Umbilical cord (tissue), 2 donors: ENCODE measurements around the gene DAP. TPM values are rescaled to one million over a fixed set of nuclear protein-coding genes. Genes with fewer than 3 reads are reported as not detected.

ENCODE experiments used
- DNase-seq: peaks from one replicate; pipeline ENCODE4 v3.0.0-alpha.2; 2015; ENCODE audit warnings: low spot score
- total RNA-seq: library from RNA; depleted of rRNA; stranded (reverse); fragments of >200 nt; gene quantifications from one replicate; pipeline ENCODE4 v1.2.3, GENCODE V29; 2014; ENCODE audit warnings: low replicate concordance; ENCODE audit not compliant: insufficient read depth

DAP gene
- total RNA-seq, 1 donor from 2014 or later, result 23.6 TPM

DNA sequence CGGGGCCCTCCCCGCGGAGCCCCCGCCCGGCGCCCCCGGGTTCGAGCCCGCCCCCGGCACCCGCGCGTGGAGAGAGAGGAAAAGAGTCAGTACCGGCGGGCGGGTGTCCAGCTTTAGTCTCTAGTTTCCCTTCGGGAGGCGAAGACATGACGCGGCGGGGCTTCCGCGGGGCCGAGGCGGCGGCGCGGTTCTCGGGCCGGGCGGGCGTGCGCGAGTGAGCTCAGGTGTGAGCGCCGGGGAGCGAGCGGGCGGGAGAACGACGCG, 181 bp downstream of the DAP start:
- no peak for DNase-seq

DNA sequence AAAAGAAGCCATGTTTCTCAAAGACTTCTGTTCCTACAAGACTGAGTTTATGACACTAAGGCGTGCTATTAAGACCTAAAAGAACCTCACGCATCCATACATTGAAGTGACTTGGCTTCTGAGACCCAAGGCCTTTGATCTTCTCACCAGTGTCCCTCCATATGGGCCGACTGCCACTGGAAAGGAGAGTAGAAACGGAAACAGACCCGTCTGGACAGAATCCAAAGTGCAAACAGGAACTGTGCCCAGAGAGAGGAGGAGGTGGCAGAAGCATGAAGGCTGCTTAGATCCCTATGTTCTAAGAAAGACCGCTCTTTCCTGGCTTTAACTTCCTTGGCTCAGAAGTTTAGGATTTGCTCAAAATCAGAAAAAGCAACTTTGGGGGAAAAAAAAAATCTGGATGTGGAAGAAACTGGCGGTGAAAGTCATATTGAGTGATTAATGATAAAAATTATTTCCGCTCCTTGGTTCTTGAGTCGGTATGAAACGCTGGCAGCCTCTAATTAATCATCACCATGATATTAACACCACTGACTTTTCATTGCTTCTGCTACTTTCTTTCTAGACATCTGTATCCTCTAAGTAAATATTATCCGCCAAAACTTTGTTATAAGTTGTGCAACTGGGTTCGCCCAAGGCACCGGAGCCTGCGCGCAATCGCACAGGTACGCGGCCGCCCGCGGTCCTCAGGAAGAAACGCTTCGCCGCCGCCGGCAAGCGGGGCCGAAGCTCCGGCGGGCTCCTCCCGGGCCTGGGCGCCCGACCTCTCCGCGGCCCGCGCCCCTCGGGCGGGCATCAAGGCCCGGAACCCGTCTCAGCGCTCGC, 726 bp downstream of the DAP start:
- peak; percentile 88 for DNase-seq

DNA sequence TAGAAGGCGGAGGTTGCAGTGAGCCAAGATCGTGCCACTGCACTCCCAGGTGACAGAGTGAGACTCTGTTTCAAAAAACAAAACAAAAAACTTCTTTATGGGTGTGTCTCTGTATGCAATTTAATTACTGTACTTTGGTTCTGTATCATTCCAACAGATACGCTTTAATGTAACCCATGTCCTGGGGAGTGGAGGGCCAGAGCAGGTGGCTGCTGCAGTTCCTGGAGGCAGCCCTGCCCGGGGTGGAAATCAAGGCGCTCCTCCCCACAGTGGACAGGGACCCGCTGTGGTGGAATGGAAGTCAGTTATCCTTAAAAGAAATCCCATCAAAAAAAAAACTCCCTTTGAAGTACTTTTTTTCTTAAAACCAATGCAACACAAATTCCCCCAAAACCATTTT, 1.9 kb downstream of the DAP start:
- no peak for DNase-seq

DNA sequence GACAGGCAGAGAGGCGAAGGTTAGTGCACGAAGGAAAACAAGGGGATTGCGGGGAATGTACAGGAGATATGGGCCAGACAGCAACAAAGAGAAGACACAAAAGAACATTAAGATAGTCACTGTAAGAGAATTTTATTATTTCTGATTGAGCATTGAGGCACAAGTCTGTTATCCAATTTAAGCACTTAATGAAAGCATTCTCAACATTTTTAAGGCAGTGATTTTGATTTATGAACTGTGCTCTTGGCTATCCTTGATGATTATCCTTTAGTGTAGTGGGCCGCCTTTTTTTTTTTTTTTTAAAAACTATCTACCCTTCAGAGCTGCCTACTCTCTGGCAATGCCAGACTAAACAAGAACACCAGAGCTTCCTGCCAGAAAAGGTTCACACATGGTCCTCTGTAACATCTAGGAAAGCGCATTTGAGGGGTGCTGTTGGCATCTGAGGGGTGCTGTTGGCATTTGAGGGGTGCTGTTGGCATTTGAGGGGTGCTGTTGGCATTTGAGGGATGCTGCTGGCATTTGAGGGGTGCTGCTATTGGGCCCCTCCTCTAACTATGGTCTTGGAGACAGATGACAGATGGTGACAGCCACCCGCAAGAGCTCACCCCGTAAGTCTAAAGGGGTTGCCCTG, 3.0 kb downstream of the DAP start:
- DNase-seq, result no peak

DNA sequence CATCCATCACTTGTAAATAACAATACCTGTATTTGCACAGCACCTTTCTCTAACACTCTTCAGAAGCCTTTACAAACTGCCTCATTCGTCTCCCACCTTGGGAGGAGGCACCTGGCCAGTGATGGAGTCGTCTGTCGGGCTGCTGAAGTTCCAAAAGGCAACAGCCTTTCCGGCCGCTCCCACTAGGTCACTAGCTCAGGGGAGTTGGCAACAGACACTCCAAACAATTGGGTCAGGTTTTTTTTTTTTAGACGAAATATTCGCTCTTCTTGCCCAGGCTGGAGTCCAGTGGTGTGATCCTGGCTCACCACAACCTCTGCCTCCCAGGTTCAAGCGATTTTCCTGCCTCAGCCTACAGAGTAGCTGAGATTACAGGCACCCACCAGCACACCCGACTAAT, 4.0 kb downstream of the DAP start:
- no peak for DNase-seq

DNA sequence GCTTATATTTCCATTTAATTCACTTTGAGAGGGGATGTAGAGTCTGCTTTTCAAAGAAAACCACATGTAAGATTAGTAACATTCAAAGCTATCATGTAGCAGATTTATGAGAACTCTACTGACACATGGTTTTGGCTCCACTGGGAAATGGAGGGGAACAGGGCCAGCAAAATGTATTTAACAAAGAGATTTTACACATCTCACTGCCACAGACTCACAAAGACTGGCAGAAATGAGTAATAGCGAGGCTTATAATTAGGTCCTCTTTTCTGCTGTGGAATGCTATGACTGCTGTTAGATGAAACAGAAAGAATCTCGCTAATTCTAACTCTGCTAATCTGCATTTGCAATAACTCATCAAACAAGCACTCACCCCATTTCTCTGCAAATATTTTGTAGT, 4.5 kb downstream of the DAP start:
- DNase-seq, result peak; percentile 71

DNA sequence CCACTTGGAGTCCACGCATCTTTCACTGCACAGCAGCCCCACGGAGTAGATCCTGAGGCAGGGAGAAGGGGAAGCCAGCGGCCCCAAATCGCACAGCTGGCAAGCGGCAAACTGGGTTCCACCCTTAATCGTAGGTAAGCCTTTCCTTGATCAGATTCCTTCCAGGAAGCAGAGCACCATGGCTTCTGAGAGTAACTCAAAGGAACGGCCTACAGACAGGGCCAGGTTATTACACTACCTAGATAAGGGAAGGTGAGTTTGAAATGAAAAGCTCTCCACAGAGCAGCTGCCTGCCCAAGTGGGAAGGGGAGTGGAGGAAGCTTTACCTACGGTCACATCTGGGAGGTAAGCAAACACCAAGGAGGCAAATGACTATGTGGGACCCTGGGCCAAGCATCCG, 7.9 kb downstream of the DAP start:
- DNase-seq, result no peak

DNA sequence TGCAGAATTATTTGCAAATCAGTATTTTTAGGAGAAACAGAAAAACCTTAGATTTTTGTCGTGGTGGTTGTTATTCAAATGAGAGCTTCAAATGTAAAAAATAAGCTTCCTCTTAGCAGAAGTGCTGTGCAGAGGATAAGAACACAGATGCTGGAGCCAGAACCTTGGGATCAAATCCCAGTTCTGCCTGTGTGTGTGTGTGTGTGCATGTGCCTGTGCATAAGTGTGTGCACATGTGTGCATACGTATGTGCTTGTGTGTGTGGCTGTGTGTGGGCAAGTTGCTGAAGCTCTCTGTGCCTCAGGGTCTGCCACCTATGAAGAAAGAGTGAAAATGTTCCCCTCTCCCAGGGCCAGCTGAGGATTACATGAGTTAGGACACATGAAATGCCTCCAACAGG, 8.6 kb downstream of the DAP start:
- DNase-seq, result no peak

DNA sequence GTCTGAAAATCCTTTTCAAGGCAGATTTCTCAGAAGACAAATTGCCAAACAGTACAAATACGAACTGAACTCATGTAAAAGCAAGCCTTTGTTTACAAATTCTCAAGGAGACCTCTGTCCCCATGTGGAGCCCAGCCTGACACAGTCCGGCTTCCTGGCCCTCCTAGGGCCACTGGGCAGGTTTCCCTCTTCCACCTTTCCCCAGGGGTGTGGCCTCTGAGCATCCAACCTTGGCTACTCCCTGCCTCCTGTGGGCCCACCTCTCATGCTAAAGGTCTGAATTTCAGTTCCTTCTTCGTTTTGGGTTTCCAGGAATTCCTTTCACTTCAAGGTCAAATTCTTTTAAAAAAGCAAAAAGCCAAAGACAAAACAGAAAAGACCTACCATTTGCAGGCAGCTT, 10.1 kb downstream of the DAP start:
- DNase-seq, result no peak

DNA sequence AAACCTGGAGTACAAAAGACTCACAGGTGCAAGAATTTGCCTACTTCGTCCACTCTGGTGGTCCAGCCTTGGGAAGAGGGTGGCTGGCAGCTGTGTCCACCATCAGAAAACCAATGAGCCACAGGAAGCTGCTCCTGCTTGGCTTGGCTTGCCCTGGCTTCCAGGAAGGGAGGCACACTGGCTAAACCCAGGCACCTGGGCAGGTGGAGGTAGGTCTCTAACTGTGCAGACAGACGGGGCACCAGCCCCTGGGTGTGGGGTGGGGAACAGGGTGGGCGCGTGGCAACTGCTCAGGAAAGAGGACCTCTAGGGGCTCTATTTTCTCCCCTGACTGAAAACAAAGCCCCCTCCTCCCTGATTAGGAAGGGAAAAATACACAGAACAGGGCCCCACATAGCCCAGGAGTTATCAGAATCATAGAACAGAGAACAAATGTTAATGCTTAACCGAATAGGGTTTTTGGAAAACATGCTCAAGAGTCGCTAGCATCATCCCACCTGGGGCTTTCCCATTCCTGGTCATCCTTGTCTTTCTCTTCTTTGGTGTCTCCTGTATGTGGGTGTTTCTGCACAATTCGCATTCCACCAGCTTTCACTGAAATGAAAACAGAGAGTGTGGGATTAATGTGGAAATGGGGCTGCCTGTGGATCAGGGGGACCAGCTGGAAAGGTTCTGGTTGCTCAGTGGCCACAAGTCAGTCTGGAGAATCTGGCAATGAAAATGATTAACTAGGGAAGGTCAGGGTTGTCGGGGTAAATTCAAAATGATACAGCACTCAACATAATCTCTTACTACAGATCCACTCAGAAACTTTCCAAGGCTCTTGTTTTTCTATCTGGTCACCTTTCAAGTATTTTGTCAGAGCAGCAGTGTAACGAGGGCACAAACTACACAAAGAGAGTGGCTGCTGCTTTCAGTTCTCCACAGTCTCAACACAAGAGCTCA, 13.1 kb downstream of the DAP start:
- DNase-seq, result no peak

DNA sequence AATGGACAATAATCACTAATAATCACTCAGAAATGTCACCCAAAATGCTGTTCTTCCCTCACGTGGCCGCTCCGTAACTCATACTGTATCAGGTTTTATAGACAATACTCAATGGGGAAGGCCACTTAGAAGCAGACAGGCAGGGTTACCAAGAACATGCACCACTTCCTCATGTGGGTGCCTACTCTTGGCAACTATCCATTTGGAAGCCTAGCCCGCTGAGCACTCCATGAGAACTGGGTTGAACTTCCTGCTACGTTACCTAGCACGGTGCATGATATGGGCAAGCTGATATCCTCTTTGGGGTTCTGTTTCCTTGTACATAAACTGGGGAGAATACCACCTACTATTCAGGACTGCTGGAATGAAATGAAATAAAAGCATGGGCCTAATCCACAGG, 14.3 kb downstream of the DAP start:
- DNase-seq, result no peak

DNA sequence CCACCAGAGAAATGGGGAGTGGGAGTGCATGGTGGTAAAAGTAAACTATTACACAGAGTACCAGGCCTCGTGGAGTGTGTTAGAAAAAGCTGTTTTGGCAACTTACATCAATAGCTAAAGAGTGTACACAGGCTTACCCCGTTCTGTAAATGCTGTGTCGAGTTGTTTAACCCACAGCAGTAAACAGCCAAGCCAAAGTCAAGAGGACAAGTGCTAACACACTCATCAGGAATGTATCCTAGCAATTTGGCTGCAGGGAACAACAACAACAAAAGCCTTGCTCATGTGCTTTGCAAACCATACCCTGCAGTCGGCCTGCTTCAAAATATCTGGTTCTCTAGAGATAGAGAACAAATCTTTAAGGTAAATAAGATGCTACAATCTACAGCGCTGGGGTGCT, 15.9 kb downstream of the DAP start:
- DNase-seq, result no peak

DNA sequence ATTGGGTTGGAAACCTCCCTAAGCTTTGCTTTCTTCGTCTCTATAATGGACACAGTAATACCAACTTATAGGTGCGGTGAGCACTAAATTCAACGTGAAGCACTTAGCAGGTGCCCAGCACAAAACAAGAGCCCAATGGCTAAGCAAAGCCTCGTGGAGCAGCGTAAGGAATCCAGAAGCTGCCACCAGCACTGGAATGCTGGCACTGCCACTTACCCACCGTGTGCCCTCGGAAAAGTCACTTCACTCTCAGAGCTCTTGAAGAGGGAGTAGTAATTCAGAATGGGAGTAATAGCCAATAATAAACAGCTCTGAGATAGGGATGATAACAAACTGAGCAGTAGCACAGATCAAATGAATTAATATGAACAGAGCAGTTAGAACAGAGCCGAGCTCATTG, 16.4 kb downstream of the DAP start:
- no peak for DNase-seq

DNA sequence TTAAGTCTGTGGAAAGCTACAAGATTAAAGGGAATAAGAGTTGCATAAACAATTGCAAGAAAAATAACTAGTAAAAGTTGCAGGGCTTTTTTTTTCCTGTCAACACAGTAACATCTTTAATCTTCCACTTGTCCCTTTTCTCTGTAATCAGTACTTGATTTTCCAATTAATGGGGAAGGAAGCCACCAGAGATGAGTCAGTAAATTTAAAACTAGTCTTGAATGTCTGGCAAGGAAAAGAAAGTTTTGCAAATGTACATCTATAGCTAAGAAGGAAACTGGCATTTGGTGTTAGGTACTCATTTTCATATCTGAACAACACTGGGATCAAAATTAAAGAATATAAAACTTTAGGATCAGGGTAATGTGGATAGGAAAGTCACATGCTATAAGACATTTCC, 17.1 kb downstream of the DAP start:
- DNase-seq, result no peak

DNA sequence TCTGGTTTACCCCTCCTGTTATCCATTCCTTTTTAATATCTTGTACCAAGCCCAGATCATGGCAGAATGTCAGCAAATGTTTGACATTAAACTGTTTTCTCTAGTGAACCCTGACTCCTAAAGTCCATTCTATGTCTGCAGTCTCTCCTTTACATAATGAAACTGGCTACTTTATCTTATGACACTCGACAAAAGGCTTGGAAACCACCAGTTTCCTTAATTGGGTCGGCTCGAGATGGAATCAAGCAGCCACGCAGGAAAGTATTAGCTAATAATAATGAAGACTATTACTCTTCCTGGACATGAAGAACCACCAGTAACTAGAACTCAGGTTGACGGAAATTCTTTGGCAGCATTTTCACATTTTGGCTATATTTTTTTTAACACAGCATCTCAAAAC, 17.5 kb downstream of the DAP start:
- DNase-seq, result no peak

DNA sequence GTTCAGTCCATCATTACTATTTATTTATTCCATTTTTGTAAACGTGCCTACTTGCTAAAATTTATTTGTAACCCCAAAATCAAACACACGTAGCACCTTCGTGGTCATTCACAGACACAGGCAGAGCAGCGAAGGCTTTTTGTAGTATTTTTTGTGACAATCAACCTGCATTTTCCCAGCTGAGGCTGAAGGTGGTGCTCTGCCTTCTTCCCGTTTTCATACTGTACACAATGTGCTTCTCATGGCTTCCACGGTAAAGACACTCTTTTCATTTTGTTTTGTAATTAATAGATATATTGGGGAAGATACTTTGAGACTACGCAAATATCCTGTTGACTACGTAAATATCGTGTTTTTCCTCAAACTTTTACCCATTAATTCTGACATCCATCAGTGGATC, 19.4 kb downstream of the DAP start:
- no peak for DNase-seq

DNA sequence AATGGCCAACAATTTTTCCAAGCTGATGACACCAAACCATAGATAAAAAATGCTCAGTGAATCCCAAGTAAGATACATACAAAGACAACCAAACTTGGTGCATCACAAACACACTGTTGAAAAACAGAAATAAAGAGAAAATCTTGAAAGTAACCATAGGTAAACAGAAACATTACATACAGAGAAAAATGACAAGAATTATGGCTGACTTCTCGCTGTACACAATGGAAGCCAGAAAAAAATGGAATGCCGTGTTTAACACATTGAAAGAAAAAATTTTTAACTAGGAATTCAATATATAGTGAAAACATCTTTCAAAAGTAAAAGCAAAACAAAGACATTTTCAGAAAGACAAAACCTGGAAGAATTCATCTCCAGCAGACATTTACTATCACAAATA, 20.6 kb downstream of the DAP start:
- no peak for DNase-seq

DNA sequence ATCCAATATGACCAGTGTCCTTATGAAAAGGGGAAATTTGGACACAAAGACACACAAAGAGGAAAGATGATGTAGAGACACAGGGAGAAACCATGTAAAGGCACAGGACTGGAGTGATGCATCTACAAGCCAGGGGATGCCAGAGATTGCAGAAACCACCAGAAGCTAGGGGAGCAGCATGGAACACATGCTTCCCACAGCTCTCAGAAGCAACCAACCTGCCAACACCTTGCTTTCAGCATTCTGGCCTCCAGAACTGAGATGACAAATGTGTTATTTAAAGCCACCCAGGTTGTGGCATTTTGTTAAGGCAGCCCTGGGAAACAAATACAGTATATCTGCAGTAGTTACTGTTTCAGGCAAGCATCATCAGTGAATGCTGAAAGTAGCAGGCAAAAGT, 23.2 kb downstream of the DAP start:
- no peak for DNase-seq

DNA sequence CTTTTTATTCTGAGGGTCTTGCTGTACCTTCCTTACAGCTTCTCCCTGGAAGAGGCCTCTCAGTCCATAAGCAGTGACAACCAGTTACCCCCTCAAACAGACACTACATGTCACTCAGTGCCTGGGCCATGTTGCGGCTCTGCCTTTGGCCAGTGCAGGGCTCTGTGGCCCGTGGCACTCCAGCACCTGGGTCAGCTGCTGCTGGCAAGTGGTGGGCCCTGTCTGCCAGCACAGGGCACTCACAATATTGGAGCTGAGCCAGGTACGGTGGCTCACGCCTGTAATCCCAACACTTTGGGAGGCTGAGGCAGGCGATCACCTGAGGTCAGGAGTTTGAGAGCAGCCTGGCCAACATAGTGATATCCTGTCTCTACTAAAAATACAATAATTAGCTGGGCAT, 24.2 kb downstream of the DAP start:
- no peak for DNase-seq

DNA sequence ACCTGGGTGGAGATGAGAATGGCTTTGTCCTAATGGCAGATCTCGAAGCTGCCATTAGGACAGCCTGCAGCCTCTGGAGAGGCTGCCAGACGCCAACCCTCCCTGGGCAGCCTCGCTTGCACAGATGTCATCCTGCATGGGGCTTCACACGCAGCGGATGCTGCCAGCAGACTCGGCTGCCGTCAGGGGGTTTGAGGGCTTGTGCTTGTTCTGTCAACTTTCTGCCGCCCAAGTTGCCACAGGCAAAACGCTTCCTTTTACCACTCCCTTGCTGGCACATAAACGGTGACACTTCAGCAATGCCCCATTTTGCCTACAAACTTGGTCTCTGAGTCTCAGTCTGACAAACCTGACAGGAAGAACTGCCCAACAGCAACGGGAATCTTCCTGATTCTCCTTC, 24.7 kb downstream of the DAP start:
- no peak for DNase-seq

DNA sequence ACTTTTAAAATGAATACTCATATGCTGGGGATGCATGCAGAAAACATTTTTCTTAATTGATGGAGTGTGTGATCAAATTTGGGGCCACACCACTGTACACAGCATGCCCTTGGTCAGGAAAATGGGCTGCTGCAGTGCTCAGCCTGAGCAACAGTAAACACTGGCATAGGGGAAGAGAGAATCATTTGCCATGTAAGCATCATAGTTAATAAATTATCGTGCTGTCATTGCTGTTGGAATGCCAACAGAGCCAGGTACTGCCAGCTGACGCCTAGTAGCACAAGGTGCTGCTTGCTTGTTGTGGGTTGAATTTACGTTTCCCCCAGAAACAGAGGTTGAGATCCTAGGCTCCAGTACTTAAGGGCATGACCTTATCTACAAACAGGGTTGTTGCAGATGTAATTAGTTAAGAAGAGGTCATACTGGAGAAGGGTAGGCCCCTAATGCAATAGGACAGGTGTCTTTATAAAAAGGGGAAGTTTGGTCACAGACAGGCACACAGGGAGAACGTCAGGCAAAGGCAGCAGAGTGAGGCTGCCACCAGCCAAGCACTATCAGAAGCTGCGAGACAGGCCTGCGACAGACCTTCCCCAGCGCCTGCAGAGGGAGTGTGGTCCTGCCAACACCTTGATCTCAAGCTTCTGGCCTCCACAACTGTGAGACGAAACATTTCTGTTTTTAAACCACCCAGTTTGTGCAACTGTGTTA, 25.3 kb downstream of the DAP start:
- DNase-seq, result no peak
